Activated CD4-positive, alpha-beta T cell treated with anti-CD3 and anti-CD28 coated beads, Interleukin-2, Interleukin-4, amounts not matched to agents 100 ng/mL and 50 ng/mL, durations not matched to agents 16 hours and 8 hours (primary cell): ENCODE results near the gene LCLAT1.

Experiments used
- DNase-seq: peaks from one replicate; pipeline ENCODE4 v3.0.0-alpha.2; 2020; ENCODE audit warnings: low spot score

The LCLAT1 gene

GRCh38 chr2:30516166-30516565, 69.1 kb downstream of the LCLAT1 start:
- DNase-seq = no peak

DNA sequence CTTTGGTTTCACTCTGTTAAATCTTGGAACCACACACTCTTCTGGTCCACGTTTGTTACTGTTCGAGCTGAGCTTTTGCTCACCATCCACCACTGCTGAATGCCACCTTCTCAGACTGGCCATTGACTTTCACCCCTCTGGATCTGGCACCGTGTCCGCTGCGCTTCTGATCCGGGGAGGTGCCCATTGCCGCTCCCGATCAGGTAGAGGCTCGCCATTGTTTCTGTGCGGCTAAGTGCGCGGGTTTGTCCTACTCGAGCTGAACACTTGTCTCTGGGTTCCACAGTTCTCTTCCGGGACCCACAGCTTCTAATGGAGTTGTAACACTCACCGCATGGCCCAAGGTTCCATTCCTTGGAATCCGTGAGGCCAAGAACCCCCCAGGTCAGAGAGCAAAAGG, 72.8 kb downstream of the LCLAT1 start:
- DNase-seq = no peak

DNA sequence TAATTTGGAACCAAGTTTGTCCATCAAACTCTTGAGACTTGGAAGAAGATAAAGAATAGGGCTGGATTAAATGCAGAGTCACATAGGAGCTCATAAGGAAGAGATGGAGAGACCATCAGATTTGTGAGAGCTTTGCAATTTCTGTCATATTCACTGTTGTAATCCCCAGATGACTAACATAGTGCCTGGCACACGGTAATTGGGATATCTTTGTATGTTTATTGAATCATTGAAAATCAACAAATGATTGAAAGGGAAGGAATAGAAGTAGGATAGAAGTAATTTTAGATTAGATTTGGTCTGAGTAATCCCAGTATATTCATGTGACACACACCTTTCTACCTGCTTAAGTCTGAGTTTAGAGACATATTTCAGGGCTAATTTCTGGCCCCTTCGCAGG, 75.4 kb downstream of the LCLAT1 start:
- no peak for DNase-seq

DNA sequence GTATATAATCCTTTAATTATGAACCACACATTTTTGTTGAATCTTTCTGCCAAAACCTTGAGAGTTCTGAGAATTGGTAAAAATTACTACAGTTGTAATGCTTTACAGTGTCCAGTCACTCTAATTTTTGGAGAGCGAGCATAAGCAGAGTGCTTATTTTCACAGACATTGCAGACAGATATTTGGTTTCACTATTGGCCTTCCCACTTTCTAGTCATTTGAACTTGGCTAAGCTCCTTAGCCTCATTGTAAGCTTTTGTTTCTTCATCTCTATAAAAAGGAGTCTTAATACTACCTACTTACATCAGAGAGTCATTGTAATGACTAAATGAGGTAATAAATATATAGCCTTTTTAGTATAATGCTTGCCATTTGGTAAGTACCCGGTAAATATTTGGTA, 80.4 kb downstream of the LCLAT1 start:
- no peak for DNase-seq

DNA sequence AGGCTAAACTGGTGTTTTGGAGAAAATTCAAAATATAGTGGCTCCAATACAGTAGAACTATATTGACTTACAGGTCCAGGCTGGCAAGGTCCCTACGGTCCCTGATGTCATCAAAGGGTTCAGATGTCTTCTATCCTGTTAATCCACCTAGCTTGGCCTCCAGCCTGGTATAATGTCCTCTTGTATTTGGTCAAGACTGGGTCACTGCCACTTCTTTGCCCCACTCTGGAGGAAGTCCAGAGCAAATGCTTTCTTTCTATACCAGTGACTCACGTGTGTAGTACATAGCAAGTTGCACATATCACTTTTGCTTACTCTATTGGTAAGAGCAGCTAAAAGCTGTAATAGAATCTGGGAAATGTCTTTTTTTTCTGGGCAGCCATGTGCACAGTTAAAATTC, 80.8 kb downstream of the LCLAT1 start:
- no peak for DNase-seq

- DNase-seq = no peak
Measured at GRCh38 chr2:30530346-30530745, 83.3 kb downstream of the LCLAT1 start.

DNA sequence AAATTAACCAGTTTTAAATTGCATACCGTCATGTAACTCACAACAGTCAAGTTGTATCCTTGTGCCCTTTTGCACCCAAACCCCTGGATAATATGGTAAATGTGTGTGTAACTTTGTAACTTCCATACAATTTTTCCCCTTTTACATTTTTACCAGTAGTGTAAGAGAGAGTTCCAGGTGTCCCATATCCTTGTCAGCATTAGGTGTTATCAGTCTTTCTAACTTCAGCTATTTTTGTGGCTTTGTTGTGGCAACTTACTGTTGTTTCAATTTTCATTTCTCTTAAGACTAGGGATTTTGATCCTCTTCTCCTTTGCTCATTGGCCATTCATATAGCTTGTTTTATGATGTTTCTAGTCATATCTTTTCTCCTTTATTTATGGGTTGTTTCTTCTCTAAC, 94.6 kb downstream of the LCLAT1 start:
- DNase-seq = no peak

DNA sequence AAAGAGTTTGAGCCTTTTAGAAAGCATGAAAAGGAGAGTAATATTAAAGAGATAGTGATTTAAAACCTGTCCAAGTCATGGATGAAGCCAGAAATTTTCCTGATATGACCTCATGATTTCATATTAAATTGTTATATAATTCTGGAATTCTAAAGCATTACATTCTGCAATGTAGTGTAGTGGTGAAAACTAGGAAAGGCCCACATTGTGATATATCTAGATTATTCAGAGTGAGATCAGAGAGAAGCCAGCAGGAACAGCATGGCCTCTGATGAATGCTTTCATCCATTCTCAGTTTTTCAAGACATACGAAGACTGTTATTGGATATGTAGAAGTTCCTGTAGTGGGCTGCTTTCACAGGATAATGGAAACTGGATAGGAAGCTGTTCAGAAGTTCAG, 98.8 kb downstream of the LCLAT1 start:
- no peak for DNase-seq

- DNase-seq = no peak
Measured at GRCh38 chr2:30548386-30548785, 101.3 kb downstream of the LCLAT1 start.

- no peak for DNase-seq
Measured at GRCh38 chr2:30549096-30549495, 102.0 kb downstream of the LCLAT1 start.

GRCh38 chr2:30559544-30560275, 112.7 kb downstream of the LCLAT1 start:
- DNase-seq = no peak

DNA sequence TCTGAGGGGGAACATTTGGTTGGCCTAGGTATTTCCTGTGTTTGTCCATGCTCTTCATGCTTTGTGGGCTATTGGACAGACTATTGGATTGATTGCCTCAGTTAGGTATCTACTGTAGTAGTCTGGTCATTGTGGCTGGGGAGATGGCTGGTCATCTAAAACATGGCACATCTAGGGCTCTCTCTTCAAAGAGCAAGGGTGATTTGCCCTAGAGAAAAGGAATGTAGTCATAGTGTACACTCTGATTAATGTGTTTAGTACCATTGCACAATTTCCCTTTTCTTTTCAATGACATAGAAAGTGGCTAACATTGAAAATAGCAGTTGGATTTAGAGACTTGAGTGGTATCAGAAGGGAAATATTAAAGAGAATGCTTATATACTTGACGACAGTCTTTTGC, 114.3 kb downstream of the LCLAT1 start:
- no peak for DNase-seq

DNA sequence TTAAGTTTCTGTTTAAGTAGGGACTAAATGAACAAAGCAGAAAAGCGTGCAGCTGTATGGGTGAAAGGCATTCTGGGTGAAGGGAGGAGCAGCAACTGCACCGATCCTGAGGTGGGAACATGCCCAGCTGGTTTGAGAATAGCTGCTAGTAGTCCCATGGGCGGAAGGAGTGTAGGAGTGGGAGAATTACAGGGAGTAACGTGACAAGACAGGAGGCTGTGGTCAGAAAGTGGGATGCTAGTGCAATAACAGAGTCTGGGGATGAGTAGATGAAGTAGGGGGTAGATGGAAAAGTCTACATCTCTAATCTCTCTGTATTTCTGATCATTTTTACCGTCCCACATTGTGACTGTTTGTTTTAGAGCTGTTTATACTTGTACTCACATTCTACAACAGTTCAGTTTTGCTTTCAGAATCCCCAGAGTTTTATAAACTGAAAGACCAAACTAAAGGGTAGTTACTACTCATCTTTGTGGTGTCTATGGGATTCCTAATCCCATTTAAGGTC, 118.9 kb downstream of the LCLAT1 start:
- DNase-seq = peak; percentile 6

DNA sequence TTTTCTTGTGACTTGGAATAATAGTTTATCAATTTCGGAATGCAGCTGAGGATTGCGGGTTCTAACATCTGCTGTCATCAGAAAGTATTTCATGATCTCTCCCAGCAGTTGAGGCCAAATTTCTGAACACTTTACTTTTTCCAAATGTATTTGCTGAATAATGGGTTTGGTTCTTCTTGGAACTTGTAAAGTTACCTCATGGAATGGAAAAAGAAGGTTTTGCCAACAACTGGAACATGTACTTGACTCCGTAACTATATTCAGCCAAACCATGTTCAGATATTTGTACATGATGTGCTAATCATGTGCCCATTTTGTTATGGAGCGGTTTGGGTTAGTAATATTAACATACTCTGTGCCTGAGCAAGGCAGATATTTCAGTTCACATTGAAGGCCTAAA, 119.6 kb downstream of the LCLAT1 start:
- no peak for DNase-seq

DNA sequence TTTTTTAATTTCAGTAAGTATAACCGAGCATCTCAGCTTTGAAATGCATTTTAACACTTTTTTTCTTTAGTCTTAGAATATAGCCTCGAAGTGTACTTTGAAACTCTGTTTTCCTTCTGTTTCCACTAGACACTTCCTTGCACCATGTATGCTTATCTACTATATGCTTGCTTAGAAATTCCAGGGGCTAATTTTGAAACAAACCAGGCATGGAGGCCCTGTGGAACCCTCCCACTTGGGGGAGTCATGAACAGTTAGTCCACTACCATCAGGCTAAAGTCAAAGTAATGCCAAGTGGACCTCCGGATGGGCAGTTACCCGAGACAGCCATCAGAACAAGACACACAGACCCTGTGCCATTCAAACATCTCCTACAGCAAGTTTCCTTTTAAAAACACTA, 120.3 kb downstream of the LCLAT1 start:
- no peak for DNase-seq

DNA sequence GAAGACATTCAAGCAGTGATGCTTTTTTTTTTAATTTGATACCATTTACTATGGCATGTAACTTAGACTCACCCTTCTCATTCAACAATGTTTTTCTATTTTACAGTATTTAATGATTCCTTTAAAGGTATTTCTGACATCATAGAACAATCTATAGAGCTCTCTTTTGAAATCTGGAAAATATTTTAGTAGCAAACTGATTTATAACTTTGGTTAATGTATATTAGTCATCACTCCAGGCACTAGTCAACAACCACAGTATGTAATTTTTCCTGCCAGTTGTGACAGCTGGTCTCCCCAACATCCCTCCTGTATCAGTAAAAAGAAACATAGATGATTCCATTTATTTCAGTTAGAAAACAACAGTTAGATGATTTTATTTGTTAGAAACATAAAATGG, 122.9 kb downstream of the LCLAT1 start:
- no peak for DNase-seq

GRCh38 chr2:30577151-30577550, 130.1 kb downstream of the LCLAT1 start:
- DNase-seq = no peak

GRCh38 chr2:30580391-30580790, 133.3 kb downstream of the LCLAT1 start:
- DNase-seq = no peak

- DNase-seq = no peak
Measured at GRCh38 chr2:30582521-30582920, 135.5 kb downstream of the LCLAT1 start.

- DNase-seq = no peak
Measured at GRCh38 chr2:30583204-30583749, 136.2 kb downstream of the LCLAT1 start.

DNA sequence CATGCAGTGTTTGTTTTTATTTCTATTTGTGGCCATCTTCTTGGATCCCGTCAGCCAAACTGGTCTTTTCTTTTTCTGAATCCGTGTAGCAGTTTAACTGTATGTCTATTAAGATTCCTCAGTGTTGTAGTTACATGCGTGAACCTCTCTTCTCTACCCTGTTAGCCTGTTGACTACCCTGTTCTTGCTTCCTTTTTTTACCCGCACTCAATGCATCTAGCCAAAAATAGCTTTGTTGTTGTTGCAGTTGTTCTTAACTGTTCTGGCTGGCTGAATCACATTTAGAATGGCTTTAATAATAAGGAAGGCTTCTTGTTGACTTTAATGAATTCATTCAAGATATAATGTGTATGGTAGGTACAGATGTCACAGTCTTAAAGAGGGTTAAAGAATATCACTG, 137.1 kb downstream of the LCLAT1 start:
- no peak for DNase-seq

DNA sequence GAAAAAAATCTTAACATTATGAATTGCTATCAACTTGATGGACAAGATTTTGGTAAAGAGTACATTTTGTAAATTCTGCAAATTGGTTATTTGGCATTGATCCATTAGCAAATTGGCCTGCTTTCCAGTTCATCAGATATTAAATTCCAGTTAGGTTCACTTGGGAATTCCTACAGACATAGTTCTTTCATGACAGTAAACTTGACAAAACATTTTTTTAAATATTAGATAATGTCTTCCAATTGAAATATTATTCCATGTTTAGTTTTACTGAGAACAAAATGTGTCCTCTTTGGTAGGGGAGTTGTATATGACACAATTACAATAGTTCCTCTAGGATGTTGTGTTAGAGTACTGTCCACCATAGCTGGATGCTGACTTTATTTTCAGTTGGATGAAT, 141.9 kb downstream of the LCLAT1 start:
- no peak for DNase-seq

DNA sequence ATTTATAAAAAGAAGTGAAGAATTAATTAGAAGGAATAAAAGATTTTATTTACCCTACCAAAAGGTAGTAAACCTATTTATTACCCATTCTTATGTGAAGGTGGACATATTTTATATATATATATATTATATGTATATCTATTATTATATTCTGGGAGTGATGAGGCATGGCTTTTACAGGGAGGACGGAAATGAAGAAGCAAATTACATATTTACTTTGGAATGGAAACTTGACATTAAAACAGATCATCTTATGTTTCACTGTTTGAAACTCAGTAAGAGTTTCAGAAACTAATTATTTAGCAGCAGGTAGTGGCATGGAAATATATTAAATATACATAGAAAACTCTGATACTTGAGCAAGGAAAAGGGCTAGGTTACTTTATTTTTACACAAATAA, 143.4 kb downstream of the LCLAT1 start:
- DNase-seq = no peak

- DNase-seq = no peak
Measured at GRCh38 chr2:30591186-30591585, 144.1 kb downstream of the LCLAT1 start.
